Measurements from ENCODE around the gene BMPR1A.

Gene BMPR1A

DNA sequence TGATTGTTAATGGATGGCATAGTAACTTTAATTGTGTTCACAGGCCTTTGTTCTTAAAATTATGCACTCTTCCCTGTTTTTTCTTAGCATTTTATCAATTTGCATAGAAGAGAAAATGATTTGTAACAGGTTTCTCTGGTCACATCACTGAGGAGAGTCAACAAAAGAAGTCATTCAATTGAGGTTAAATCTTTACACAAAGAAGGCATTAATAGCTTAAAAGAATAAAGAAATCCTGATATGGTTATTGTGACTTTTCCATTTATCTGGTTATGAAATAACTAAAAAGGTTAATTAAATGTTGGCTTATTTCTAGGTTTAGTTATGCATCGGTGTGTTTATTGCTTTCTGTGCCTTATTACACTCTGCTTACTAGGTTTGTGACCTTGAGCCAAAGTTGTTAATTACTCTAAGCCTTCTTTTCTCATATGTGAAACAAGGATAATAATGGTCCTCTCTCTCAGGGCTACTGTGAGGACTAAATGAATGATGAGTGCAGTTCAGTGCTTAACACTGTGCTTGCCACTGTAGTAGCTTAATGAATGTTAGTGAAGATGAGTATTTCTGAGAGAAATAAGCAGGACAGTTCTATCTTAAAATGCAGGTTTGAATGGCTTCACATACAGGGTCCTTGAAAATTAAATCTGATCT, 12.1 kb downstream of the BMPR1A start:
- DNase-seq, result no peak

DNA sequence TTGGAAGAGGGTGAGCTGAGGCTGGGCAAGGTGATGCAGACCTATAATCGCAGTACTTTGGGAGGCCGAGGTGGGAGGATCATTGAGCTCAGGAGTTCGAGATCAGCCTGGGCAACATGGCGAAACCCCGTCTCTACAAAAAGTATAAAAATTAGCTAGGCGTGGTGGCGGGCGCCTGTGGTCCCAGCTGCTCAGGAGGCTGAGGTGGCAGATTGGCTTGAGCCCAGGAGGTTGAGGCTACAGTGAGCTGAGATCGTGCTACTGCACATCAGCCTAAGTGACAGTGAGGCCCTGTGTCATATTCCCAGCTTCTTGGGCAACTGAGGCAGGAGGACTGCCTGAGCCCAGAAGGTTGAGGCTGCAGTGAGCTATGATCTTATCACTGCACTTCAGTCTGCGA, 13.6 kb downstream of the BMPR1A start:
- DNase-seq, result no peak

DNA sequence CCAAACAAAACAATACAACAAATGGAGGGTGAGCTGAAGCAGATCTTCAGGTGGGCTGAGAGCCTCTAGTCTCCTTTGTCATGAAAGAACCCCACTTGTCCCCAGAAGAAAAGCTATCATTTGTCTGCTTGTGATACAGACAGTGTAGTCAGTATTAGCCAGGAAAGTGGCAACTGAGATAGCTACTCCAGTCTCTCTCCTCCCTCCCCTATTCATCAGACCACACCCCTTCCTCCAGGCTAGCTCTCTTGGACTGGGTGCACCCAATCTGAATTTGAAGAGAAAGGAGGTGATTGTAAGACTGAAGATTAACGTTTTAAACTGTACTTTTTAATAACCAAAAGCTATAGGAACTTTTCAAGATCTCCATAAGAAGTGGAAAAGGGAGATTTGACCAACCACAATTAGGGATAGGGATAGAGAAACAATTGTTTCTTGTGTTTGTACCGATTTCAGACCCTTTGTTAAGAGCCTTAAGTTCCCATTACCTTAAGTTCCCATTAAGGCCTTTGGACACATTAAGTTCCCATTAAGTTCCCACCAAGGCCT, 14.1 kb downstream of the BMPR1A start:
- no peak for DNase-seq

DNA sequence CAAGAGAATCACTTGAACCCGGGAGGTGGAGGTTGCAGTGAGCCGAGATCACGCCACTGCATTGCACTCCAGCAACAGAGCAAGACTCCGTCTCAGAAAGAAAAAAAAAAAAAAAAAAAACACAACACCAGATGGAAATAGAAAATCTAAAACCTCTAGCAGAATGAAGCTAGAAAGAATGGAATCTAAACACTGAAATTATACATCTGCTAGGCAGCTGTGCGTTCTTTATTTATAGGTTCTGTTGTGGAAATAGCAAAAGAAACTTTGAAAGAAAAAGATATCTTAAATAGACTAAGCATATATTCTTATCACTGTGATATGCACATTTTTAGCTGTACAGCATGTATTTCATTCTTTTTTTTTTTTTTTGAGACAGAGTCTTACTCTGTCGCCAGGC, 17.1 kb downstream of the BMPR1A start:
- no peak for DNase-seq

- no peak for DNase-seq
These were observed 18.8 kb downstream of the BMPR1A start for GRCh38 chr10:86775056-86775869.

GRCh38 chr10:86775870-86776180, 19.4 kb downstream of the BMPR1A start:
- no peak for DNase-seq

DNA sequence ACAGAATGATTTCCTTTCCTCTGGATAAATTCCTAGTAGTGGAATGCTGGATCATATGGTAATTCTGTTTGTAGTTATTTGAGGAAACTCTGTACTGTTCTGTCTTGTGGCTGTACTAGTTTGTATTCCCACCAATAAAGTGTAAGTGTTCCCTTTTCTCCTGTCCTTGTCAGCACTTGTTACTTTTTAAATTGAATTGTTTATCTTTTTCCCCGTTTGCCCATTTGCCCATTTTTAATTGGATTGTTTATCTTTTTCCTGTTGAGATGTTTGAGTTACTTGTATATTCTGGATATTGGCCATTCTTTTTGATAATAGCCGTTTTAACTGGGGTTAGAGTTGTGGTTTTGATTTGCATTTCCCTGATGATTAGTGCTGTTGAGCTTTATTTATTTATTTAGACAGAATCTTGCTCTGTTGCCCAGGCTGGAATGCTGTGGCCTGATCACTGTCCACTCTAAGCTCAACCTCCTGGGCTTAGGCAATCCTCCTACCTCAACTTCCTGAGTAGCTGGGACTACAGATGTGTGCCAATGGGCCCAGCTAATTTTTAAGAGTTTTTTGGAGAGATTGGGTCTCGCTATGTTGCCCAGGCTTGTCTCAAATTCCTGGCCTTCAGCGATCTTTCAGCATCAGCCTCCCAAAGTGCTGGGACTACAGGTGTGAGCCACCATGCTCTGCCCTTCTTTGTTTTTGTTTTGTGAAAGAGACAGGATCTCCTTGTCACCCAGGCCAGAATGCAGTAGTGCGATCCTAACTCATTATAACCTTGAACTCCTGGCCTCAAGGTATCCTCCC, 23.0 kb downstream of the BMPR1A start:
- DNase-seq, result no peak

- no peak for DNase-seq
These were observed 26.4 kb downstream of the BMPR1A start for GRCh38 chr10:86782701-86783418.

- DNase-seq, result no peak
These were observed 28.6 kb downstream of the BMPR1A start for GRCh38 chr10:86785037-86785436.

DNA sequence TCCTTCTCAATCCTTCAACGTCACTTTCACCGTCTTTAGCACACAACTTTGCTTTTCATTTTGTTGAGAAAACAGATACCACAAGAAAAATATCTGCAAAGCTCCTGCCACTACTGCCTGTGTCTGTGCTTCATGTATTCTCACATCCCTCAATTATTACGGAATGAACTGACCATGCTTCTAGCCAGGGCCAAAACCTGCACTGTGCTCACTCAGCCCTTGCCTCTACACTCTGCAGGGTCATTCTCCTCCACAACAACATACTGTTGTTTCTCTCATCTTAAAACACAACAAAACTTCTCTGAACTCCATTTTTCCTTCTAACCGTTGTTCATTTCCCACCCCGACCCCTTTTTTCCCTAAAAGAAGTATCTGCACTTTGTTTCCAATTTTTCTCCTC, 29.5 kb downstream of the BMPR1A start:
- DNase-seq, result no peak

GRCh38 chr10:86786368-86786767, 29.9 kb downstream of the BMPR1A start:
- no peak for DNase-seq

GRCh38 chr10:86790394-86790793, 34.0 kb downstream of the BMPR1A start:
- no peak for DNase-seq

GRCh38 chr10:86792461-86793167, 36.2 kb downstream of the BMPR1A start:
- DNase-seq, result no peak

- no peak for DNase-seq
These were observed 37.3 kb downstream of the BMPR1A start for GRCh38 chr10:86793696-86794095.

- DNase-seq, result no peak
These were observed 38.9 kb downstream of the BMPR1A start for GRCh38 chr10:86795353-86795752.

- DNase-seq, result no peak
These were observed 41.6 kb downstream of the BMPR1A start for GRCh38 chr10:86798025-86798424.

- DNase-seq, result no peak
These were observed 42.2 kb downstream of the BMPR1A start for GRCh38 chr10:86798611-86799010.

DNA sequence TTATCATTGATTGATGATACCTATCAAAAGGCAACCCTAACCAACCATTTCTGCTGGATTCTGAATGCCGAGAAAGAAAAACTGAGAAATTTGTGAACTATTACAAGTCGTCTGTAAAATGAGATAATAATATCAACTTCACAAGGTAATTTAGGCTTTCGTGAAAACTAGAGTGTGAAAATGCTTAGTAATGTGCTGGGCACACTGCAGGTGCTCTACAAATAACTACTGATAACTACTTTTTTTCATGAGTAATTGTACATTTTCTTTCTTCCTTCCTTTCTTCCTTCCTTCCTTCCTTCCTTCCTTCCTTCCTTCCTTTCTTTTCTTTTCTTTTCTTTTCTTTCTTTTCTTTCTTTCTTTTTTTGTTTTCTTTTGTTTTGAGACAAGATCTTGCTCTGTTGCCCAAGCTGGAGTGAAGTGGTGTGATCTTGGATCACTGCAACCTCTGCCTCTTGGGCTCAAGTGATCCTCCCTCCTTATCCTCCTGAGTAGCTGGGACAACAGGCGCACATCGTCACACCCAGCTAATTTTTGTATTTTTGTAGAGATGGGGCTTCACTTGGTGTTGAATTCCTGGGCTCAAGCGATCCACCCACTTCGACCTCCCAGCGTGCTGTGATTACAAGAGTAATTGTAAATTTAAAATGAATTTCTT, 42.9 kb downstream of the BMPR1A start:
- DNase-seq, result no peak

DNA sequence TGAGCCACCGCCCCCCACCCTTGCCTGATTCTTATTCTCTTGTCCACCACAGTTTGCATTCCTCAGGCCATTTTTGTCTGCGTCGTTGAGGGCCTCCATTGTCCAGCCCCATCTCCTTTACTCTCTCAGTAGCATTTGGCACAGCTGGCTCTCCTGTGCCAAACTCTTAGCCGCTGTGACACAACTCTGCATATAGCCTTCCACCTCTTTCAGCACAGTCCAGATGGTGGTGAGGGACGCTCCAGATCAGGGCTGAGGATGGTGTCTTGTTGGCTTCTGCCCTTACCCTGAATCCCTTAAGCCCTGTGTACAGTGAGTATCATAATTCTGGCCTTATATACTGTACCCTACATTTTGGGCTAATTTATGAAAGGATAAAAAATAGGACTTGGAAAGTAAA, 45.6 kb downstream of the BMPR1A start:
- no peak for DNase-seq

DNA sequence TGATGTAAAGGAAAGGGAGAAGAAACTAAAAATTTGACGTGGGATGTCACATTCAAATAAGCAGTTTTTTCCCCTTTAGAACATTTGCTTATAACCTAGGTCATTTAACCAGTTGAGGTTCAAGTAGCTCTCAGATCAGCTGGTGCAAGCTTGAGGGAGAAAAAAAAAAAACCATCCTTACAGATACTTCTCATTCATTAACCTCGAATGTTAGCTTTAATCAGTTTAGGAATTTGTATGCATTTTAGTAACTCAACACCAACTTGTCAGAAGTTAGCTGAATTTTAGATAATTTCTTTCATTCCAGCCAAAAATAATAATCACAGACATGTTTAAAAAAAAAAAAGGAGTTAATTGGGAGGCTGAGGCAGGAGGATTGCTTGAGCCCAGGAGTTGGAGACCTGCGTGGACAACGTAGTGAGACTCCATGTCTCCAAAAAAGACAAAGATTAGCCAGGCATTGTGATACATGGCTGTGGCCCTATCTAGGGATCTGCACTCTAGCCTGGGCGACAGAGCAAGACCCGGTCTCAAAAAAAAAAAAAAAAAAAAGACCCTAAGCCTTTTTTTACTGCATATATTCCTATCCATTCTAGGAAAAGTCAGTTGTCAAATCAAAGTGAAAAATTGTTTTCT, 46.2 kb downstream of the BMPR1A start:
- no peak for DNase-seq

- DNase-seq, result no peak
These were observed 46.7 kb downstream of the BMPR1A start for GRCh38 chr10:86803156-86803555.

Measured in COR-L47 (cell line).